ENCODE data around the gene ATAD3B.
"Not testable (repeated sequence)": the region's sequence is repeated elsewhere in the genome, so short reads cannot be mapped to it uniquely, and the experiment has no call there.

ATAD3B gene

DNA sequence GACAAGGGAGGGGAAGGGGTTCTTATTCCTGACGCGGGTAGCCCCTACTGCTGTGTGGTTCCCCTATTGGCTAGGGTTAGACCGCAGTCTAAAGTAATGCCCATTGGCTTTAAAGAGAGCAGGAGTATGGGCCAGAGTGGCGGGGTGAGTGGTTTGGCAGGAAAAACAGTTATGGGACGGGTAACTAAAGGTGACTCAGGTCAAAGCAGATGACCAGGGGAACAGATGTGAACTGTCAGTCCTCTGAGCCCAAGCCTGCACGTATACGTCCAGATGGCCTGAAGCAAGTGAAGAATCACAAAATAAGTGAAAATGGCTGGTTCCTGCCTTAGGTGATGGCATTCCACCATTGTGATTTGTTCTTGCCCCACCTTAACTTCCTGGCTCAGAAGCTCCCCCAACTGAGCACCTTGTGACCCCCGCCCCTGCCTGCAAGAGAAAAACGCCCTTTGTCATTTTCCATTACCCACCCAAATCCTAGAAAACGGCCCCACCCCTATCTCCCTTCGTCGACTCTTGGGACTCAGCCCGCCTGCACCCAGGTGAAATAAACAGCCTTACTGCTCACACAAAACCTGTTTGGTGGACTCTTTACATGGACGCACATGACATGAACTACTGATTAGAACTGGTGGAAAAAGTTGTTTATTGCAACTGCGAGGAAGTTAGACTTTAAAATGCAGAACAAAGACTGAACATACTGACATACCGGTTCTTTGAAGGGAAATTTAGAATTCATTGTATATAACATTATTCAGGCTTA lies 758 bp upstream of the ATAD3B start:
- no peak for DNase-seq (ENCODE audit: low read depth)
- no peak for TF ChIP-seq CTCF (IDR thresholded peaks at IDR 0.05; ENCODE audit: low read depth, low read length, missing control alignments)

DNA sequence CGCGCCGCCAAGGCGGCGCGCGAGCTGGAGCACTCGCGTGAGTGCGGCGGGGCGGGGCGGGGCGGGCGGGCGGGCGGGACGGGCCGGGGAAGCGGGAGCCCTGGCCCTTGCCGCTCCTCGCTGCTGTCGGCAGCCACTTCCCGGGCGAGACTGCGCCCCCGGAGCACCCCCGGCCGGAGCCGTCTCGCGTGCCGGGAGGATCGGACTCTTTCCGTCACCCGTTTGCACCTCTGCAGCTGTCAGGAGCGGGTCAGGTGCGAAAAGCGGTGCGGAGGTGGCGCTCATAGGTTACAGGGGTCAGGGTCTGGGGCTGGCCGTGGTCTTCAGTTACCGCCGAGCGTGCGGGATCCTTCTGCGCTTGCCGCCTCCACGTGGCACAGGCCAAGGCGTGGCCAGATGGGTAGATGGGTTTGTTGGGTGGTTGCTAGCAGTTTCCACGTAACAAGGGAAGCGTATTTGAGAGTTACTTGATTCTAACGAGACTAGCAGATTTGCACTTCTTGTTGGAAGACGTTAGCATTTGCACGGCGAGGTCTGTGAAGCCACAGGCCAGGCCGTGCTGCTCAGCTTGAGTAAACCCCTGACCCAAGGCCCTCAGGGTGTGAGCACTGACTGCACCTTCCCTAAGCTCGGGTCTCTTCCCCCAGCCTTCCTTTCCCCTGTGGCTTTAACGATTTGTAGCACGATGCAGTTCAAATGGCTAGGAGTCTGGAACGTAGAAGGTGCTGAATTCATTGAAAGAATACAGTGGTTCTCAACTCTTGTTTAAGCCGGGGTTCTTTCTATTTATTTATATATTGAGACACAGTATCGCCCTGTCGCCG lies 700 bp downstream of the ATAD3B start:
- H3K4me3 ChIP-seq (ENCODE audit: low read depth, low read length) = peak overlapping the region; percentile 85
- DNase-seq (ENCODE audit: low read depth) = not testable (repeated sequence)

More for the DNA sequence above, 758 bp upstream of the ATAD3B start:
- peak overlapping the region; percentile 85 for H3K4me3 ChIP-seq (ENCODE audit: low read depth, low read length)

DNA sequence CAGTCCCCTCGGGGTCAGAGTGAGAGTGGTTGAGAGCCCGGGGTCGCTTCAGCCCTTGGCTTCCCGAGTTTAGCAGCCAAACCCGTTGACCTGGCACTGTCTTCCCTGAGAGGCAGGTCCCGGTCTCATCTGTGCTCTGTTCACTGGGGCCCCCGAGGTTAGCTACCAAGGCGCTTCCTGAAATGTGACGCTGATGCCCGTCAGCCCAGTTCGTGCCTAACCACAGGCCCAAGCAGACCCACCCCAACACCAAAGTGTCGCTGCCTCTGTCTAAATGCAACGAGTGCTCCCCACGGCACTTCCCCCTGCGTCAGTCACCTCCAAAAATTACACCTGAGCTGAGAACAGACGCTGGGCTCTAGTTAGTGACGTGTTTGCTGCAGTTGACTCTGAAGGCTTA lies 4.4 kb downstream of the ATAD3B start:
- not testable (repeated sequence) for H3K4me3 ChIP-seq (ENCODE audit: low read depth, low read length); DNase-seq (ENCODE audit: low read depth)

GRCh38 chr1:1477206-1477605 lies 5.6 kb downstream of the ATAD3B start:
- no peak for DNase-seq (ENCODE audit: low read depth)
- TF ChIP-seq CTCF (IDR thresholded peaks at IDR 0.05; ENCODE audit: low read depth, low read length, missing control alignments) = no peak
- no peak overlapping the region for H3K4me3 ChIP-seq (ENCODE audit: low read depth, low read length)

- no peak for TF ChIP-seq CTCF (IDR thresholded peaks at IDR 0.05; ENCODE audit: low read depth, low read length, missing control alignments)
- no peak for DNase-seq (ENCODE audit: low read depth)
- no peak overlapping the region for H3K4me3 ChIP-seq (ENCODE audit: low read depth, low read length)
Measured at GRCh38 chr1:1479547-1480487, 8.3 kb downstream of the ATAD3B start.

GRCh38 chr1:1480488-1480867 lies 8.9 kb downstream of the ATAD3B start:
- H3K4me3 ChIP-seq (ENCODE audit: low read depth, low read length); DNase-seq (ENCODE audit: low read depth): not testable (repeated sequence)

GRCh38 chr1:1481811-1482210 lies 10.2 kb downstream of the ATAD3B start:
- not testable (repeated sequence) for H3K4me3 ChIP-seq (ENCODE audit: low read depth, low read length); DNase-seq (ENCODE audit: low read depth)

DNA sequence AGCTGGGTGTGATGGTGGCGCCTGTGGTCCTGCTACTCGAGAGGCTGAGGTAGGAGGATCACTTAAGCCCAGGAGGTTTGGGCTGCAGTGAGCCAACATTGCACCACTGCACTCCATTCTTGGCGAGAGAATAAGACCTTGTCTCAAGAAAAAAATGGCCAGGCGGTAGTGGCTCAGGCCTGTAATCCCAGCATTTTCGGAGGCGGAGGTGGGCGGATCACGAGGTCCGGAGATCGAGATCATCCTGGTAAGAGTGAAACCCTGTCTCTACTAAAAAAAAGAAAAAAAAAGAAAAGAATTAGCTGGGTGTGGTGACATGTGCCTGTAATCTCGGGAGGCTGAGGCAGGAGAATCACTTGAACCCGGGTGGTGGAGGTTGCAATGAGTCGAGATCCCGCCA lies 11.3 kb downstream of the ATAD3B start:
- no peak for DNase-seq (ENCODE audit: low read depth)
- no peak for TF ChIP-seq CTCF (IDR thresholded peaks at IDR 0.05; ENCODE audit: low read depth, low read length, missing control alignments)
- H3K4me3 ChIP-seq (ENCODE audit: low read depth, low read length) = no peak overlapping the region
